Panc1 (cell line): ENCODE results near the gene TTC34. TPM values are rescaled to one million over a fixed set of nuclear protein-coding genes. Genes with fewer than 3 reads are reported as not detected.

Source experiments
- ATAC-seq: fragments of 200-7000 bp; cut with Tn5 transposase; 2 replicates; pipeline ENCODE4 v1.9.1; 2020; ENCODE audit warnings: mild to moderate bottlenecking, moderate library complexity
- BruUV-seq: library from RNA; stranded (reverse); fragments of 400-500 nt; replicated peaks from 2 replicates; lab custom pipeline; 2021; lab: Mats Ljungman, UMichigan
- CTCF ChIA-PET: fragments of 300-600 bp; sonication (Branson Sonifier 250); formaldehyde crosslinking; loops from one replicate; lab custom pipeline; 2022; ENCODE audit warnings: antibody characterized with exemption; lab: Charles Lee
- POLR2A ChIA-PET: fragments of 300-600 bp; sonication (Branson Sonifier 250); formaldehyde crosslinking; loops from one replicate; lab custom pipeline; 2022; ENCODE audit warnings: antibody characterized with exemption; lab: Charles Lee
- DNase-seq: peaks from one replicate; pipeline ENCODE4 v3.0.0-alpha.2; 2010; ENCODE audit warnings: low read depth, low spot score
- H3K27ac ChIP-seq: 2 replicates; pipeline ENCODE4 v1.5.1; 2011; ENCODE audit warnings: mild to moderate bottlenecking, low read length, inconsistent platforms
- H3K27me3 ChIP-seq: fragments of 200-500 bp; sonication (Bioruptor generic); 2 replicates; pipeline ENCODE4 v1.6.0; 2014; ENCODE audit warnings: low read length, inconsistent platforms; ENCODE audit not compliant: control insufficient read depth, insufficient read depth
- H3K36me3 ChIP-seq: fragments of 200-500 bp; sonication (Bioruptor generic); 2 replicates; pipeline ENCODE4 v1.5.1; 2014; ENCODE audit warnings: inconsistent platforms, mild to moderate bottlenecking, low read length, moderate library complexity; ENCODE audit not compliant: control insufficient read depth, insufficient read depth
- H3K4me1 ChIP-seq: 2 replicates; pipeline ENCODE4 v1.5.1; 2011; ENCODE audit warnings: inconsistent platforms, mild to moderate bottlenecking, low read length, moderate library complexity; ENCODE audit not compliant: control insufficient read depth, insufficient read depth
- H3K4me3 ChIP-seq, 2 experiments: 2 replicates each; pipeline ENCODE4 v1.5.1; 2011 to 2012; ENCODE audit warnings: low read depth in 2 of 2, low read length in 2 of 2, mild to moderate bottlenecking in 2 of 2, inconsistent platforms in 1 of 2, moderate library complexity in 1 of 2
- H3K9me3 ChIP-seq: fragments of 200-500 bp; sonication (Bioruptor generic); 2 replicates; pipeline ENCODE4 v1.5.1; 2014; ENCODE audit warnings: low read depth, mild to moderate bottlenecking, inconsistent platforms, low read length, moderate library complexity; ENCODE audit not compliant: control insufficient read depth, insufficient read depth
- POLR2AphosphoS5 ChIP-seq: IDR thresholded peaks from 2 replicates; pipeline ENCODE4 v1.6.1; 2012; ENCODE audit warnings: mild to moderate bottlenecking, low read depth, low read length, moderate library complexity
- REST ChIP-seq, 2 experiments: IDR thresholded peaks; 2 replicates each; pipeline ENCODE4 v1.6.1; 2011 to 2012; ENCODE audit warnings: low read depth in 2 of 2, control low read depth in 1 of 2, low read length in 1 of 2, mild to moderate bottlenecking in 1 of 2, moderate library complexity in 1 of 2; ENCODE audit not compliant: insufficient read depth in 1 of 2
- SIN3A ChIP-seq: IDR thresholded peaks from 2 replicates; pipeline ENCODE4 v1.6.1; 2012; ENCODE audit warnings: low read depth, mild to moderate bottlenecking, low read length, moderate library complexity, borderline replicate concordance; ENCODE audit not compliant: insufficient read depth
- TCF7L2 ChIP-seq: IDR thresholded peaks from 2 replicates; pipeline ENCODE4 v1.6.1; 2011; ENCODE audit warnings: mild to moderate bottlenecking, low read depth, low read length, inconsistent platforms
- in situ Hi-C: cut with HindIII; loops from 2 replicates; pipeline ENCODE4 v1.10.0; 2016; ENCODE audit warnings: low sequenced_read_pairs, low pct_unique_long_range_greater_than_20kb
- intact Hi-C: fragments of 100-400 bp; cut with micrococcal nuclease; formaldehyde crosslinking; loops from one replicate; pipeline ENCODE4 v1.10.0; 2022; ENCODE audit not compliant: unreplicated experiment
- total RNA-seq: library from RNA; stranded (reverse); gene quantifications from one replicate; pipeline ENCODE4 v1.2.1, GENCODE V29; 2021; ENCODE audit not compliant: unreplicated experiment
- TF ChIP-seq, protein P1 (sequence below): fragments of 450-650 bp; IDR thresholded peaks from 2 replicates; pipeline ENCODE4 v1.5.1; 2017; ENCODE audit warnings: mild to moderate bottlenecking

TTC34 gene
- total RNA-seq, 1 experiment from 2014 or later = 1.5 TPM

GRCh38 chr1:2815551-2815950 is 14.1 kb upstream of the TTC34 start:
- H3K27ac ChIP-seq = no peak overlapping the region
- in situ Hi-C loops = no loop called here
- intact Hi-C loops = no loop called here

GRCh38 chr1:2814511-2815075 is 13.1 kb upstream of the TTC34 start:
- Histone ChIP-seq H3K27me3 (no peaks in the 10 kb centered on the region), H3K36me3 (no peaks in the 10 kb centered on the region), H3K27ac (no peak overlapping the region), H3K9me3 (no peaks in the 10 kb centered on the region), H3K4me1 (no peaks in the 10 kb centered on the region), H3K4me3 (no peak overlapping the region)
- TF ChIP-seq SIN3A = no peak
- no peak for TF ChIP-seq REST (IDR thresholded peaks at IDR 0.05; ENCODE audit: insufficient read depth in 1 of 2, low read depth in 2 of 2, low read length in 1 of 2)
- TF ChIP-seq, protein P1, sequence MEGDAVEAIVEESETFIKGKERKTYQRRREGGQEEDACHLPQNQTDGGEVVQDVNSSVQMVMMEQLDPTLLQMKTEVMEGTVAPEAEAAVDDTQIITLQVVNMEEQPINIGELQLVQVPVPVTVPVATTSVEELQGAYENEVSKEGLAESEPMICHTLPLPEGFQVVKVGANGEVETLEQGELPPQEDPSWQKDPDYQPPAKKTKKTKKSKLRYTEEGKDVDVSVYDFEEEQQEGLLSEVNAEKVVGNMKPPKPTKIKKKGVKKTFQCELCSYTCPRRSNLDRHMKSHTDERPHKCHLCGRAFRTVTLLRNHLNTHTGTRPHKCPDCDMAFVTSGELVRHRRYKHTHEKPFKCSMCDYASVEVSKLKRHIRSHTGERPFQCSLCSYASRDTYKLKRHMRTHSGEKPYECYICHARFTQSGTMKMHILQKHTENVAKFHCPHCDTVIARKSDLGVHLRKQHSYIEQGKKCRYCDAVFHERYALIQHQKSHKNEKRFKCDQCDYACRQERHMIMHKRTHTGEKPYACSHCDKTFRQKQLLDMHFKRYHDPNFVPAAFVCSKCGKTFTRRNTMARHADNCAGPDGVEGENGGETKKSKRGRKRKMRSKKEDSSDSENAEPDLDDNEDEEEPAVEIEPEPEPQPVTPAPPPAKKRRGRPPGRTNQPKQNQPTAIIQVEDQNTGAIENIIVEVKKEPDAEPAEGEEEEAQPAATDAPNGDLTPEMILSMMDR = no peak
- TF ChIP-seq POLR2AphosphoS5 = no peak
- TF ChIP-seq TCF7L2 = no peak
- intact Hi-C loops (no loop called here), in situ Hi-C loops (no loop called here)
- no TSS peak for BruUV-seq
- DNase-seq = no peak
- ATAC-seq = no peak
- ChIA-PET POLR2A (no interaction called here), CTCF (no interaction called here)

More at GRCh38 chr1:2815551-2815950, 14.1 kb upstream of the TTC34 start:
- Histone ChIP-seq H3K4me1 (no peaks in the 10 kb centered on the region), H3K9me3 (no peaks in the 10 kb centered on the region), H3K27me3 (no peaks in the 10 kb centered on the region), H3K36me3 (no peaks in the 10 kb centered on the region), H3K4me3 (no peak overlapping the region)
- BruUV-seq = no TSS peak
- ChIA-PET CTCF (no interaction called here), POLR2A (no interaction called here)
- TF ChIP-seq POLR2AphosphoS5 = no peak
- TF ChIP-seq, protein P1 = no peak
- ATAC-seq (no peak), DNase-seq (no peak)
